PC-9 (cell line): Measurements from ENCODE around the gene PRKAG2. TPM values are rescaled to one million over a fixed set of nuclear protein-coding genes. Genes with fewer than 3 reads are reported as not detected.

Experiments used
- BruUV-seq: library from RNA; stranded (reverse); fragments of 400-500 nt; replicated peaks from 2 replicates; lab custom pipeline; 2021; lab: Mats Ljungman, UMichigan
- CTCF ChIA-PET: fragments of 300-600 bp; sonication (Branson Sonifier 250); formaldehyde crosslinking; loops from one replicate; lab custom pipeline; 2022; ENCODE audit warnings: antibody characterized with exemption; lab: Charles Lee
- POLR2A ChIA-PET: fragments of 300-600 bp; sonication (Branson Sonifier 250); formaldehyde crosslinking; loops from one replicate; lab custom pipeline; 2022; ENCODE audit warnings: antibody characterized with exemption; ENCODE audit not compliant: unreplicated experiment; lab: Charles Lee
- DNase-seq, 2 experiments: peaks; one replicate each; pipeline versions ENCODE4 v3.0.0 to v3.0.0-alpha.2; 2015 to 2022; ENCODE audit warnings: mixed read lengths in 1 of 2
- H2AFZ ChIP-seq: fragments of 200-600 bp; sonication (generic); 2 replicates; pipeline ENCODE4 v1.8.1; 2017; ENCODE audit warnings: antibody characterized with exemption
- H3F3A ChIP-seq: fragments of 200-600 bp; sonication (generic); 2 replicates; pipeline ENCODE4 v1.8.1; 2017; ENCODE audit warnings: antibody characterized with exemption, mild to moderate bottlenecking, low read depth; ENCODE audit not compliant: insufficient read depth
- H3K27ac ChIP-seq: fragments of 200-600 bp; sonication (generic); 2 replicates; pipeline ENCODE4 v1.6.1; 2016; ENCODE audit warnings: mixed run types
- H3K27me3 ChIP-seq: fragments of 200-600 bp; sonication (generic); 2 replicates; pipeline ENCODE4 v1.6.1; 2016; ENCODE audit warnings: low read depth, mixed run types; ENCODE audit not compliant: insufficient read depth
- H3K36me3 ChIP-seq: fragments of 200-600 bp; sonication (generic); 2 replicates; pipeline ENCODE4 v1.6.1; 2016; ENCODE audit warnings: low read depth, mixed run types
- H3K4me1 ChIP-seq: fragments of 200-600 bp; sonication (generic); replicated peaks from 2 replicates; pipeline ENCODE4 v1.6.1; 2016; ENCODE audit warnings: mixed run types; ENCODE audit not compliant: insufficient read depth
- H3K4me2 ChIP-seq: fragments of 200-600 bp; sonication (generic); 2 replicates; pipeline ENCODE4 v1.6.1; 2017; ENCODE audit warnings: mixed run types
- H3K4me3 ChIP-seq: fragments of 200-600 bp; sonication (generic); 2 replicates; pipeline ENCODE4 v1.6.1; 2016; ENCODE audit warnings: mixed run types
- H3K79me2 ChIP-seq: fragments of 200-600 bp; sonication (generic); 2 replicates; pipeline ENCODE4 v1.6.1; 2017; ENCODE audit warnings: low read depth, mixed run types
- H3K9me2 ChIP-seq: fragments of 200-600 bp; sonication (generic); 2 replicates; pipeline ENCODE4 v1.8.1; 2017; ENCODE audit warnings: mild to moderate bottlenecking; ENCODE audit not compliant: insufficient read depth
- H3K9me3 ChIP-seq: fragments of 200-600 bp; sonication (generic); 2 replicates; pipeline ENCODE4 v1.8.1; 2016; ENCODE audit warnings: low read depth; ENCODE audit not compliant: insufficient read depth
- H4K20me1 ChIP-seq: fragments of 200-600 bp; sonication (generic); 2 replicates; pipeline ENCODE4 v1.8.1; 2017; ENCODE audit not compliant: insufficient read depth
- EZH2 ChIP-seq: fragments of 200-600 bp; sonication (generic); IDR thresholded peaks from 2 replicates; pipeline ENCODE4 v1.8.0; 2017; ENCODE audit warnings: antibody characterized with exemption, low read depth
- intact Hi-C: fragments of 100-400 bp; cut with micrococcal nuclease; formaldehyde crosslinking; loops from one replicate; pipeline ENCODE4 v1.10.0; 2022; ENCODE audit not compliant: unreplicated experiment
- total RNA-seq: library from RNA; stranded (reverse); gene quantifications from 2 replicates; pipeline ENCODE4 v1.2.3, GENCODE V29; 2021
- TF ChIP-seq, protein P1 (sequence below): fragments of 200-600 bp; sonication (generic); conservative IDR thresholded peaks from 2 replicates; pipeline ENCODE4 v1.6.1; 2017; ENCODE audit warnings: mixed run types, antibody characterized with exemption, mild to moderate bottlenecking, moderate library complexity

Gene PRKAG2
- total RNA-seq, 1 experiment from 2014 or later = 37.3 TPM

- ChIA-PET CTCF (no interaction called here), POLR2A (no interaction called here)
- Histone ChIP-seq H3K4me3 (no peak overlapping the region), H3K27me3 (peaks cover 98% of the 10 kb centered on the region), H3F3A (no peaks in the 10 kb centered on the region), H3K27ac (no peak overlapping the region), H3K9me2 (no peaks in the 10 kb centered on the region), H3K4me2 (no peak overlapping the region), H3K9me3 (no peaks in the 10 kb centered on the region), H4K20me1 (no peaks in the 10 kb centered on the region), H2AFZ (no peak overlapping the region), H3K4me1 (no peaks in the 10 kb centered on the region), H3K79me2 (no peaks in the 10 kb centered on the region), H3K36me3 (no peaks in the 10 kb centered on the region)
- no TSS peak for BruUV-seq
- TF ChIP-seq EZH2 = no peak
- TF ChIP-seq, protein P1, sequence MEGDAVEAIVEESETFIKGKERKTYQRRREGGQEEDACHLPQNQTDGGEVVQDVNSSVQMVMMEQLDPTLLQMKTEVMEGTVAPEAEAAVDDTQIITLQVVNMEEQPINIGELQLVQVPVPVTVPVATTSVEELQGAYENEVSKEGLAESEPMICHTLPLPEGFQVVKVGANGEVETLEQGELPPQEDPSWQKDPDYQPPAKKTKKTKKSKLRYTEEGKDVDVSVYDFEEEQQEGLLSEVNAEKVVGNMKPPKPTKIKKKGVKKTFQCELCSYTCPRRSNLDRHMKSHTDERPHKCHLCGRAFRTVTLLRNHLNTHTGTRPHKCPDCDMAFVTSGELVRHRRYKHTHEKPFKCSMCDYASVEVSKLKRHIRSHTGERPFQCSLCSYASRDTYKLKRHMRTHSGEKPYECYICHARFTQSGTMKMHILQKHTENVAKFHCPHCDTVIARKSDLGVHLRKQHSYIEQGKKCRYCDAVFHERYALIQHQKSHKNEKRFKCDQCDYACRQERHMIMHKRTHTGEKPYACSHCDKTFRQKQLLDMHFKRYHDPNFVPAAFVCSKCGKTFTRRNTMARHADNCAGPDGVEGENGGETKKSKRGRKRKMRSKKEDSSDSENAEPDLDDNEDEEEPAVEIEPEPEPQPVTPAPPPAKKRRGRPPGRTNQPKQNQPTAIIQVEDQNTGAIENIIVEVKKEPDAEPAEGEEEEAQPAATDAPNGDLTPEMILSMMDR = no peak
- DNase-seq = no peak
- intact Hi-C loops = no loop called here
These were observed 24.2 kb upstream of the PRKAG2 start for GRCh38 chr7:151900986-151901621.

DNA sequence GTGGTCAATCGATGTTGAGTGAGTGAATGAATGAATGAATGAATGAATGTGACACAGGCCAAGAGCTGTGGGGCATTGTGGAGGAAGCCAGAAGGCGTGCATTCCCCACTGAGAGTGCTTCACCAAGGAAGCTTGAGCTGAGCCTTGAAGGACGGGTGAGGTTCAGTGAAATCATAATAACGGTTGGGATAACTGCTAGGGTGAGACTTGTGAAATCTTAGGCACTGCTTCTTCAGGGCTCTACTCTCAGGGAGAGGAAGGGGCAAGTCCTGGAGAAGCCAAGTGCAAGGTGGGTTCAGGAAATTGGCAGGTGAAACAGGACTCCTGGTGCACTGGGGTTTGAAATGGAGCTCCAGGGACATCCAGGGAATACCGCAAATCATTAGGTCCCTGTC lies 23.7 kb upstream of the PRKAG2 start:
- H3K4me1 ChIP-seq = no peaks in the 10 kb centered on the region
- H3K79me2 ChIP-seq = no peaks in the 10 kb centered on the region
- no peaks in the 10 kb centered on the region for H3K9me2 ChIP-seq
- no peak overlapping the region for H2AFZ ChIP-seq
- POLR2A ChIA-PET = no interaction called here
- no peak for DNase-seq
- H3K36me3 ChIP-seq = no peaks in the 10 kb centered on the region
- no TSS peak for BruUV-seq
- no peaks in the 10 kb centered on the region for H3K9me3 ChIP-seq
- no peaks in the 10 kb centered on the region for H4K20me1 ChIP-seq
- TF ChIP-seq, protein P1 = no peak
- TF ChIP-seq EZH2 = no peak
- H3F3A ChIP-seq = no peaks in the 10 kb centered on the region
- H3K4me2 ChIP-seq = no peak overlapping the region
- CTCF ChIA-PET = no interaction called here
- intact Hi-C loops = no loop called here
- H3K4me3 ChIP-seq = no peak overlapping the region
- H3K27ac ChIP-seq = no peak overlapping the region
- H3K27me3 ChIP-seq = peaks cover 96% of the 10 kb centered on the region

DNA sequence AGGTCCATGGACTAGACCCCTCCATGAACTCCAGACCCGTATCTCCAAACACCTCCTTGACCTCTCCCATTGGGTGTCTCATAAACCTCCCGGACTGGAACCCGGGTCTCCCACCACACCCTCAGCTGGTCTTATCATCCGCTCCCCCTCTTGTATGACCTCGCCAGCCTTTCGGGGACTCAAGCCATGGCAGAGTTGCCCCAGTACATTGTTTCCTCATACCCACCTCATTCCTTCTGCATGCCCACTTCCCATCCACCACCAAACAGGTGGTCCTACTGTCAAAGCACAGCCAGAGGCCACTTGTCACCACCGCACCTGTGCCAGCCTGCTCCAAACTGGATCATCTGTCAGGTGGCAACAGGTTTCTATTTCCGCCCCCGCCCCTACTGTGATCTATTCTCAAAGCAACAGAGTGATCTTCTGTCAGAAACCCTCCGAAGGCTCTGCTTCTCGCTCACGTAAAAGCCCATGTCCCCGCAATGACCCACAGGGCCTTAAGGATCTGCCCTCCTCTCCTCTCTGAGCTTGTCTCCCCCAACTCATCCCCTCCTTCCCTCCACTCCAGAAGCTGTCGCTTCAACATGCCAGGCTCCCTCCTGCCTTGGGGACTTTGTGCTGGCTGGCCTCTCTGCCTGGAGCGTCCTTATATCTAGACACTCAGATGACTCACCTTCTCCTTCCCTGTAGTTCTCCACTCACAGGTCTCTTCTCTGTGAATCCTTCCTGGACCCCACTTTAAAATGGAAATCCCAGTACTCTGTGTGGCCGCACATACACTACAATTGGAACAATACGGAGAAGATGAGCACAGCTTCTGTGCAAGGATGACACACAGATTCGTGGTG lies 22.8 kb upstream of the PRKAG2 start:
- no peak overlapping the region for H3K27ac ChIP-seq
- no peaks in the 10 kb centered on the region for H3K79me2 ChIP-seq
- no peak overlapping the region for H3K4me2 ChIP-seq
- no peaks in the 10 kb centered on the region for H3F3A ChIP-seq
- ChIA-PET CTCF (no interaction called here), POLR2A (no interaction called here)
- no peak for DNase-seq
- H4K20me1 ChIP-seq = no peaks in the 10 kb centered on the region
- H3K4me3 ChIP-seq = no peak overlapping the region
- no peaks in the 10 kb centered on the region for H3K4me1 ChIP-seq
- no peak overlapping the region for H2AFZ ChIP-seq
- intact Hi-C loops = no loop called here
- H3K27me3 ChIP-seq = peaks cover 95% of the 10 kb centered on the region
- H3K36me3 ChIP-seq = no peaks in the 10 kb centered on the region
- no peaks in the 10 kb centered on the region for H3K9me3 ChIP-seq
- TF ChIP-seq, protein P1 = no peak
- no peak for TF ChIP-seq EZH2
- H3K9me2 ChIP-seq = no peaks in the 10 kb centered on the region
- no TSS peak for BruUV-seq
